KMS-11 (cell line): Measurements from ENCODE around the gene TTC1.

Experiments
- H2AFZ ChIP-seq: fragments of 200-600 bp; sonication (generic); 2 replicates; pipeline ENCODE4 v1.6.1; 2016; ENCODE audit warnings: antibody characterized with exemption, mixed run types, low read depth
- H3K27ac ChIP-seq: fragments of 200-600 bp; sonication (generic); 2 replicates; pipeline ENCODE4 v1.6.1; 2016; ENCODE audit warnings: mild to moderate bottlenecking, mixed run types
- H3K27me3 ChIP-seq: fragments of 200-600 bp; sonication (generic); 2 replicates; pipeline ENCODE4 v1.6.1; 2017; ENCODE audit warnings: mild to moderate bottlenecking, low read depth, mixed run types, moderate library complexity; ENCODE audit not compliant: insufficient read depth
- H3K36me3 ChIP-seq: fragments of 200-600 bp; sonication (generic); 2 replicates; pipeline ENCODE4 v1.6.1; 2017; ENCODE audit warnings: mild to moderate bottlenecking, mixed run types; ENCODE audit not compliant: insufficient read depth
- H3K4me1 ChIP-seq: fragments of 200-600 bp; sonication (generic); 2 replicates; pipeline ENCODE4 v1.6.1; 2016; ENCODE audit warnings: mild to moderate bottlenecking, low read depth, mixed run types; ENCODE audit not compliant: poor library complexity, severe bottlenecking
- H3K4me2 ChIP-seq: fragments of 200-600 bp; sonication (generic); 2 replicates; pipeline ENCODE4 v1.7.0; 2016; ENCODE audit warnings: mild to moderate bottlenecking, mixed run types
- H3K4me3 ChIP-seq: fragments of 200-600 bp; sonication (generic); IDR thresholded peaks from 2 replicates; pipeline ENCODE4 v1.6.1; 2017; ENCODE audit warnings: low read depth, low read length, mixed read lengths; ENCODE audit not compliant: insufficient read depth
- H3K79me2 ChIP-seq: fragments of 200-600 bp; sonication (generic); 2 replicates; pipeline ENCODE4 v1.6.1; 2016; ENCODE audit warnings: low read depth, mixed run types; ENCODE audit not compliant: insufficient read depth
- H3K9ac ChIP-seq: fragments of 200-600 bp; sonication (generic); 2 replicates; pipeline ENCODE4 v1.6.1; 2016; ENCODE audit warnings: mild to moderate bottlenecking, mixed run types
- H4K20me1 ChIP-seq: fragments of 200-600 bp; sonication (generic); 2 replicates; pipeline ENCODE4 v1.6.1; 2016; ENCODE audit warnings: mild to moderate bottlenecking, mixed run types; ENCODE audit not compliant: insufficient read depth
- TF ChIP-seq, protein P1 (sequence below): fragments of 200-600 bp; sonication (generic); conservative IDR thresholded peaks from 2 replicates; pipeline ENCODE4 v1.6.1; 2017; ENCODE audit warnings: low read depth, mild to moderate bottlenecking, antibody characterized with exemption, low read length, moderate library complexity, mixed read lengths

TTC1 gene

DNA sequence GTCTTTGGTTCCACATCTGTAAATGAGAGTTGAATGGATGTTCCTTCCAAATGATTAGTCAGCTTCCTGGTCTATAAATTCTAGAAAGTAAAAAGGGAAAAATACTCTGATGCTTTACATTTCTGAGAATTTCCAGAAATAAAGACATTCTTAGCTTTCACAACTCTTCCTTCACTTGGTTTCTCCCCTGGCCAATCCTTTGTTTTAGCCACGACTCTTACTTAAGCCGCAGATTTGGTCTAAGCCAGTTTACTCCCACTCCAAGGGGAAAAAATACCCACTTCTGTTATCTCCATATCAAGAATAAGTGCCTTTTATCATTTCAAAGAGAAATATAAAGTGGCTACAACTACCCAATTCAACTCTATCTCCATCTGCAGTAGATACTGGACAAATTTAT, 80.6 kb downstream of the TTC1 start:
- TF ChIP-seq, protein P1, sequence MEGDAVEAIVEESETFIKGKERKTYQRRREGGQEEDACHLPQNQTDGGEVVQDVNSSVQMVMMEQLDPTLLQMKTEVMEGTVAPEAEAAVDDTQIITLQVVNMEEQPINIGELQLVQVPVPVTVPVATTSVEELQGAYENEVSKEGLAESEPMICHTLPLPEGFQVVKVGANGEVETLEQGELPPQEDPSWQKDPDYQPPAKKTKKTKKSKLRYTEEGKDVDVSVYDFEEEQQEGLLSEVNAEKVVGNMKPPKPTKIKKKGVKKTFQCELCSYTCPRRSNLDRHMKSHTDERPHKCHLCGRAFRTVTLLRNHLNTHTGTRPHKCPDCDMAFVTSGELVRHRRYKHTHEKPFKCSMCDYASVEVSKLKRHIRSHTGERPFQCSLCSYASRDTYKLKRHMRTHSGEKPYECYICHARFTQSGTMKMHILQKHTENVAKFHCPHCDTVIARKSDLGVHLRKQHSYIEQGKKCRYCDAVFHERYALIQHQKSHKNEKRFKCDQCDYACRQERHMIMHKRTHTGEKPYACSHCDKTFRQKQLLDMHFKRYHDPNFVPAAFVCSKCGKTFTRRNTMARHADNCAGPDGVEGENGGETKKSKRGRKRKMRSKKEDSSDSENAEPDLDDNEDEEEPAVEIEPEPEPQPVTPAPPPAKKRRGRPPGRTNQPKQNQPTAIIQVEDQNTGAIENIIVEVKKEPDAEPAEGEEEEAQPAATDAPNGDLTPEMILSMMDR = no peak
- Histone ChIP-seq H3K4me2 (no peak overlapping the region), H4K20me1 (no peaks in the 10 kb centered on the region), H3K4me3 (no peak overlapping the region), H3K36me3 (no peaks in the 10 kb centered on the region), H3K27ac (no peak overlapping the region), H3K4me1 (peaks cover 12% of the 10 kb centered on the region), H3K27me3 (no peaks in the 10 kb centered on the region), H3K9ac (no peak overlapping the region), H2AFZ (no peak overlapping the region), H3K79me2 (no peaks in the 10 kb centered on the region)

DNA sequence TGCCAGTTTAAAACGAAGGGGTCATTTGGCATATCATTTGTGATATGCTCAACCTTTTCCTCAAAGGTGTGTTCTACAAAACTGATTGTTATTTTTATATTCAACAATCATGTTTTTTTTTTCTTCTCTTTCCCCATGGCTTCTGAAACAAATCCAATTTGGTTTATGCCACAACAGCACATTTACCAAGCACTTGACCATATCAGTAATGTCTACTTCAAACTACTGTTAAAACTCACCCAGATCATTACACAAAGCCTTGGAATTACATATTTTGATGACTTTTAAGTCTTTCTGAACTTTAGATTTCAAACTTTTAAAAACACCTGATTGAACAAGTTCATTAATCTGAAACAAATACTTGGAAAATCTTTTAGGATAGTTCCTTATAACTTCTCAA, 81.1 kb downstream of the TTC1 start:
- H3K27ac ChIP-seq = no peak overlapping the region
- H2AFZ ChIP-seq = no peak overlapping the region
- H4K20me1 ChIP-seq = no peaks in the 10 kb centered on the region
- peaks cover 12% of the 10 kb centered on the region for H3K4me1 ChIP-seq
- no peak overlapping the region for H3K9ac ChIP-seq
- H3K36me3 ChIP-seq = no peaks in the 10 kb centered on the region
- TF ChIP-seq, protein P1 = no peak
- no peaks in the 10 kb centered on the region for H3K27me3 ChIP-seq
- no peak overlapping the region for H3K4me2 ChIP-seq
- no peaks in the 10 kb centered on the region for H3K79me2 ChIP-seq
- H3K4me3 ChIP-seq = no peak overlapping the region

DNA sequence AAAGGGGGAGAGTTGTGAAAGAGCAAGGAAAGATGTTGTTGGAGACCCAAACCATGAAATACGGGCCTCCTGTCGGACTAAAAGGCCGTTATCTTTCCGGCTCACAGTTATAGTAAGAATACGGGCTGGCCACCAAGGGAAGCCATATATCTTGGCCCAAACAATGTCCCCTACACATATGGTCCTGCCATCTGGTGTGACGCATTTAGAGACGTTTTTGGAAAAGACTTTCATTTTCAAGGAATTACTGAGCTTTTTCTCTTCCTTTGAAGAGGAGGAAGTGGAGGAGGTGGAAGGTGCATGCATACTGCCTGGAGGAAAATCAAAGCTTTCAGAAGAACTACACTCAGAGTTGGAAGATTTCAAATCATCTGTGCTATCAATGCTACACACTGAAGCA, 83.6 kb downstream of the TTC1 start:
- Histone ChIP-seq H4K20me1 (no peaks in the 10 kb centered on the region), H3K4me3 (no peak overlapping the region), H3K79me2 (no peaks in the 10 kb centered on the region), H3K36me3 (no peaks in the 10 kb centered on the region), H3K4me1 (peaks cover 12% of the 10 kb centered on the region), H3K4me2 (no peak overlapping the region), H2AFZ (no peak overlapping the region), H3K27ac (no peak overlapping the region), H3K27me3 (no peaks in the 10 kb centered on the region), H3K9ac (no peak overlapping the region)
- TF ChIP-seq, protein P1 = no peak

DNA sequence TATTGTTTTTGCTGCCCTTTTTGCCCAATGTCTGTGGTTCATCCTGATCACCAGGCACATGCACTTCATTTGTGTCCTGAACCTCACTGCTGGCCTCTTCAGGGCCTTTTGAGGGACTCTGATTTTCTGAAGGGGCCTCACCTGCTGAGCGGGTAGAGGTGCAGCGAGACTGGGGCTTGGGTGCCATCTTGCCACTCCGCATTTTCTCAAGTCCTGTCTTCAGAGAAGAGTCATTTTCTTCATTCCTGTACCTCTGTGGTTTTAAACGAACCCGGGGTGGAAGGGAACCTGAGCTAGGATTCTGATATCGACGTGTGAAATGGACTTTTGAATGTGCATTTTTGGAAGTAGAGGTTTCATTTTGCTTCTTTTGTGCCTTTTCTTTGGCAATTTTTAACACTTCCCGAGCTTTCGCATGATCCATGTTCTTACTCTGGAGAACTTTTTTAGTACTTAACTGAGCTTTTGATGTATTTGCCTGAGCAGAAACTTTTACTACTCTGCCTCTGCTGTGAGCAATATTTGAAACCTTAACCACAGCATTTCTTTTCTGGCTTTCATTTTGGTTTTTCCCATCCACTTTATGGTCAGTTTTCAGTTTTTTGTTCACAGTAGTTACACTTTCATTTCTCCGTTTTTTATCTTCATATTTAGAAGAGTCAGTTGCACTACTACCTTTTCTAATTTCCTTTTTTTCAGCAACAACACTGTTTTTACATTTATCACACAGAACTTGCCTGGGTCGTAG, 84.2 kb downstream of the TTC1 start:
- H3K27me3 ChIP-seq = no peaks in the 10 kb centered on the region
- no peak overlapping the region for H3K4me2 ChIP-seq
- H3K4me1 ChIP-seq = peaks cover 12% of the 10 kb centered on the region
- no peak overlapping the region for H2AFZ ChIP-seq
- H3K36me3 ChIP-seq = no peaks in the 10 kb centered on the region
- H3K79me2 ChIP-seq = no peaks in the 10 kb centered on the region
- H3K9ac ChIP-seq = no peak overlapping the region
- TF ChIP-seq, protein P1 = no peak
- H3K27ac ChIP-seq = no peak overlapping the region
- H4K20me1 ChIP-seq = no peaks in the 10 kb centered on the region
- H3K4me3 ChIP-seq = no peak overlapping the region
